HepG2 (cell line): ENCODE measurements around the gene ELP5. TPM values are rescaled to one million over a fixed set of nuclear protein-coding genes. Genes with fewer than 3 reads are reported as not detected.

Experiments
- ARNT2 ChIP-seq: sonication (generic); formaldehyde crosslinking; IDR thresholded peaks from 2 replicates; pipeline ENCODE4 v1.8.0; 2022; ENCODE audit warnings: mild to moderate bottlenecking, low read depth, missing genetic modification reagents, moderate library complexity
- BCL3 ChIP-seq: sonication (generic); formaldehyde crosslinking; IDR thresholded peaks from 2 replicates; pipeline ENCODE4 v1.5.1; 2020; ENCODE audit warnings: mild to moderate bottlenecking, missing genetic modification reagents, moderate library complexity
- CBX2 ChIP-seq, 2 experiments: fragments of 200-600 bp in 1 of 2; sonication (generic); formaldehyde crosslinking in 1 of 2; IDR thresholded peaks; 2 replicates each; pipeline versions ENCODE4 v1.7.0 to v1.8.1; 2018 to 2022; ENCODE audit warnings: low read depth in 2 of 2, low read length in 1 of 2, mild to moderate bottlenecking in 1 of 2, missing genetic modification reagents in 1 of 2
- REL ChIP-seq: sonication (generic); formaldehyde crosslinking; conservative IDR thresholded peaks from 2 replicates; pipeline ENCODE4 v1.8.0; 2022; ENCODE audit warnings: mild to moderate bottlenecking, missing genetic modification reagents, moderate library complexity
- SNAPC2 ChIP-seq: sonication (generic); formaldehyde crosslinking; IDR thresholded peaks from 2 replicates; pipeline ENCODE4 v1.8.1; 2022; ENCODE audit warnings: mild to moderate bottlenecking, missing genetic modification reagents
- SNAPC5 ChIP-seq: sonication (generic); formaldehyde crosslinking; IDR thresholded peaks from 2 replicates; pipeline ENCODE4 v1.8.1; 2023; ENCODE audit warnings: mild to moderate bottlenecking, missing genetic modification reagents, borderline replicate concordance
- TFE3 ChIP-seq: IDR thresholded peaks from 2 replicates; pipeline ENCODE4 v1.6.1; 2016
- ZNF138 ChIP-seq: sonication (generic); formaldehyde crosslinking; IDR thresholded peaks from 2 replicates; pipeline ENCODE4 v1.5.0; 2020; ENCODE audit warnings: mild to moderate bottlenecking, low read depth, missing genetic modification reagents
- ZNF318 ChIP-seq: sonication (generic); formaldehyde crosslinking; IDR thresholded peaks from 2 replicates; pipeline ENCODE4 v1.4.0; 2020; ENCODE audit warnings: mild to moderate bottlenecking, missing genetic modification reagents
- ZNF746 ChIP-seq: sonication (generic); formaldehyde crosslinking; IDR thresholded peaks from 2 replicates; pipeline ENCODE4 v1.8.0; 2022; ENCODE audit warnings: mild to moderate bottlenecking, missing genetic modification reagents
- polyA plus RNA-seq, 8 experiments: library from polyadenylated mRNA; depleted of rRNA in 3 of 8; stranded (reverse) in 7 of 8; unstranded in 1 of 8; fragments of >200 nt; fragmentation: Illumina TruSeq in 4 of 8; extraction: Trizol in 4 of 8; gene quantifications; 2 replicates each; pipeline versions ENCODE4 v1.2.1 to v1.2.3, GENCODE V29; 2011 to 2016; ENCODE audit warnings: low read depth in 4 of 8, missing spikeins in 1 of 8, mixed read lengths in 1 of 8; ENCODE audit not compliant: insufficient read depth in 1 of 8
- total RNA-seq, 5 experiments: library from RNA; depleted of rRNA; stranded (reverse); fragments of >200 nt; fragmentation: Illumina TruSeq; extraction: Trizol; gene quantifications; 2 replicates each; pipeline ENCODE4 v1.2.3, GENCODE V29; 2016; ENCODE audit warnings: low read depth in 1 of 5

The ELP5 gene
- total and polyA plus RNA-seq, 2 of the 13 experiments (the other 11 are each of a cell fraction or from before 2014, with no cell fraction given), result 67.6 to 69.8 TPM

GRCh38 chr17:7252176-7253043 is at the start of gene ELP5 (continued):
- TF ChIP-seq ZNF318 (CRISPR knock-in tag), result peak; percentile 76; the same call in 1 of the 2 replicates
- TF ChIP-seq REL (CRISPR knock-in tag), result 0 out of 2 replicates have a peak, but pooled peaks have one; percentile 66
- no peak for TF ChIP-seq SNAPC5 (CRISPR knock-in tag)
- TF ChIP-seq SNAPC2, result peak; percentile 83; the same call in 1 of the 2 replicates
- TF ChIP-seq ZNF138 (CRISPR knock-in tag), result peak; percentile 65; the same call in 1 of the 2 replicates
- TF ChIP-seq ZNF746 (CRISPR knock-in tag), result peak; percentile 87; the same call in 1 of the 2 replicates
- no peak for TF ChIP-seq CBX2 (IDR thresholded peaks at IDR 0.05; ENCODE audit: low read depth, low read length)
- no peak for TF ChIP-seq CBX2 (CRISPR knock-in tag; IDR thresholded peaks at IDR 0.05; ENCODE audit: low read depth)
- peak; percentile 73; the same call in 1 of the 2 replicates for TF ChIP-seq ARNT2
- TF ChIP-seq BCL3, result no peak
- TF ChIP-seq TFE3 (CRISPR knock-in tag), result peak; percentile 37; the same call in 1 of the 2 replicates
